ENCODE measurements around the gene APOD. TPM values are rescaled to one million over a fixed set of nuclear protein-coding genes. Genes with fewer than 3 reads are reported as not detected.

APOD gene
- total and polyA plus RNA-seq, 2 donors = 11.7 to 395 TPM

DNA sequence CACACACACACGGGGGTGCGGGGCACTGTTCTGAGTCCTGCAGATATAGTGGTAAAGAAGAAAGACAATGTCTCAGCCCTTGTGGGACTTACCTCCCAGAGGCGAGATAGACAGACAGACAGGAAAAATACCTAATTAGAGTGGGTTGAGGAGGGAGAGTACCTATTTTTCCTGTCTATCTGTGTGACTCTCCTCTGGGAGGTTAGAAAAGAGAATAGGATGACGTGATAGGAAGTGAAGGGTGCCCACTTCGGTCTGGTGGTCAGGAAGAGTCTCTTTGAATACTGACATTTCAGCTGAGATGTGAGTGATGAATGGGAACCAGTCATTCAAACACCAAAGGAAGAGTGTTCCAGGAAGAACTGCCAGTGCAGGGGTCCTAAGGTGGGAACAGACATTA is 4.1 kb upstream of the APOD start:
- no peak for DNase-seq (ENCODE audit: extremely low spot score)
- no peak overlapping the region for H3K27ac ChIP-seq (ENCODE audit: low read depth)

DNA sequence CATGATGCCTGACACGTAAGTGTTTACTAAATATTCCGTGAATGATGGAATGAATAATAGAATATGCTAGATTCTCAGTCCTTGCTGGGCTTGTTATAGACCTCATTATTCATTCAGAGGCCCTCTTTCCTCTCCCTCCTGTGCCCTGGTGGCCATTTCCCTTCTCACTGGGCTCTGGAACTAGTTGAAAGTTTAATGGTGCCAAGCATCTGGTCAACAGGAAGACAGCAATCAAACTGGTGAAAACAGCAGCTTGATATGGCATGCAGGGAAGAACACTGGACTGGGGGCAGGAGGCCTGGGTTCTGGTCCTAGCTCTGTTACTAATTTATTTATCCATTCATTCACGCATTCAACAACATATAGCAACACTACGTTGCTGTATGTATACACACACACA is 3.7 kb upstream of the APOD start:
- 81% methylated on average over 4 of the region's 4 CpGs for WGBS
- Histone ChIP-seq H3K27ac (ENCODE audit: low read depth) (no peak overlapping the region), H3K4me1 (ENCODE audit: insufficient read depth) (no peaks in the 10 kb centered on the region), H3K4me3 (ENCODE audit: low read depth, low read length) (no peak overlapping the region), H3K36me3 (ENCODE audit: insufficient read depth) (no peaks in the 10 kb centered on the region)
- no peak for DNase-seq (ENCODE audit: extremely low spot score)

More for the DNA sequence above, 4.1 kb upstream of the APOD start:
- H3K4me3 ChIP-seq (ENCODE audit: low read depth, low read length) = no peak overlapping the region
- 76% methylated on average over 5 of the region's 5 CpGs for WGBS
- no peaks in the 10 kb centered on the region for H3K36me3 ChIP-seq (ENCODE audit: insufficient read depth)
- H3K4me1 ChIP-seq (ENCODE audit: insufficient read depth) = no peaks in the 10 kb centered on the region

DNA sequence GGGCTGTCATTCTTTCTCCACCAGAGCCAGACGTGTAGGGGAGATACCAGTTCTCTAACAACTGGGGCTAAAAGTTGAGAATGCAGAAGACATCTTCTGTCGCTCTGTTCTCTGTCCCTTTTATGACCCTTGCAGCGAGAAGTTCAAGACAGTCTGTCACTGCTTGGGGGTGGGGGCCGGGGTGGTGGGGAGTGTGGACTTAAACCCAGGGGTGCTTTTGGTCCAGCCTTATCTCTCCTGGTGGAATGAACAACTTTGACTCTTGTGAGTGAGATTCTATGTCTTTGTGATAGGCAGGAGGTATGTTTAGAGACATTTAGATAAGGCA is 767 bp upstream of the APOD start:
- DNase-seq (ENCODE audit: extremely low spot score) = no peak
- Histone ChIP-seq H3K4me1 (ENCODE audit: insufficient read depth) (no peaks in the 10 kb centered on the region), H3K27ac (ENCODE audit: low read depth) (no peak overlapping the region), H3K4me3 (ENCODE audit: low read depth, low read length) (no peak overlapping the region), H3K36me3 (ENCODE audit: insufficient read depth) (no peaks in the 10 kb centered on the region)
- WGBS = 51% methylated on average over 4 of the region's 4 CpGs

DNA sequence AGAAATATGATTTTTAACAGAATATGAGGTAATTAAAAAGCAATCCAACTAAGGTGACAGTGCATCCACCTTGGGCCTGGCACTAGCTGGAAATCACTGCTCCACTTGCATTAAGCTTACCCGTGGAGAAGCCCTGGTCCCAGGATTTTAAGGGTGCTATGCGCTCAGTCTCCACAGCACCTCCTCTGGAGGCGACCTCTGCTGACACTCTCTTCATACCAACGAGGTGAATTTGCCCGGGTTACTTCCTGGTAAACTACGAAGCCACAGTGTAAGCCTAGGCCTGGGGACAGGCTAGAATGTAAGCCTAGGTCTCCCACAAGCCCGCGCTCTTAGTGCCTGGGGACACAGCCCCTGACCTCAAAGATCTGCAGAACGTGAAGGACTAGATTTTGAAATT is 793 bp downstream of the APOD start:
- Histone ChIP-seq H3K27ac (ENCODE audit: low read depth) (no peak overlapping the region), H3K4me1 (ENCODE audit: insufficient read depth) (no peaks in the 10 kb centered on the region), H3K4me3 (ENCODE audit: low read depth, low read length) (no peak overlapping the region), H3K36me3 (ENCODE audit: insufficient read depth) (no peaks in the 10 kb centered on the region)
- no peak for DNase-seq (ENCODE audit: extremely low spot score)
- 79% methylated on average over 9 of the region's 9 CpGs for WGBS

DNA sequence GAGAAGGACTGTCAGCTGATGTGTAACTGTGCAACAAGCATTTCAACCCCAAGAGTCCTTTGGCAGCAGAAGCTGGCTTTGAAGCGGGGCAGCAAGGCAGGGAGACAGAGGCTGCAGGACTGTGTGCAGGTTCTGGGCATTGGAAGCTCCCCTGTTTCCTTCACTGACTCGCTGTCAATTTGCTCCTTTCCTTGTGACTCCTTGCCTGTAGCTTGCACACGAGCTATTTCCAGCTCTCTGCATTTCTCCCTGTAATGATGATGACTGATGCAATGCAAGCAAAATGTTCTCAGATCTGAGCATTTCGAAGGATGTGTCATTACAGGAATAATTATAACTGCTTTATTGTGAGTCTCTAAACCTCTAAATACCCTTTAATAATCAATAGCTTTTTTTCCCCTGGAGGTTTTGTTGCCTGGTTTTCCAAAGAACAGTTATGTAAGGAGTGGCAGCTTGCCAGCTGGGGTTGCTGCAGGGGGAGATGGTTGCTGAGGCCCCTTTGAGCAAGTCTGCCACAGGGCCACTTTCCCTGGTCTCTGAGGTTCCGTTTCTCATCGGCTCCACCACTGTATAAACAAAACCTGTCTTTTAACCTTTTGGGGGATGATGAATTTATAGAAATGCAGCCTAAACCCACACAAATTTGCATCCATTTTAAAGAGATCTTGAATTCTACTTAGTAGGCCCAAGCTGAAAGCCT is 2.8 kb downstream of the APOD start:
- Histone ChIP-seq H3K27ac (ENCODE audit: low read depth) (no peak overlapping the region), H3K4me3 (ENCODE audit: low read depth, low read length) (no peak overlapping the region), H3K36me3 (ENCODE audit: insufficient read depth) (no peaks in the 10 kb centered on the region), H3K4me1 (ENCODE audit: insufficient read depth) (no peaks in the 10 kb centered on the region)
- 58% methylated on average over 6 of the region's 6 CpGs for WGBS
- DNase-seq (ENCODE audit: extremely low spot score) = no peak

DNA sequence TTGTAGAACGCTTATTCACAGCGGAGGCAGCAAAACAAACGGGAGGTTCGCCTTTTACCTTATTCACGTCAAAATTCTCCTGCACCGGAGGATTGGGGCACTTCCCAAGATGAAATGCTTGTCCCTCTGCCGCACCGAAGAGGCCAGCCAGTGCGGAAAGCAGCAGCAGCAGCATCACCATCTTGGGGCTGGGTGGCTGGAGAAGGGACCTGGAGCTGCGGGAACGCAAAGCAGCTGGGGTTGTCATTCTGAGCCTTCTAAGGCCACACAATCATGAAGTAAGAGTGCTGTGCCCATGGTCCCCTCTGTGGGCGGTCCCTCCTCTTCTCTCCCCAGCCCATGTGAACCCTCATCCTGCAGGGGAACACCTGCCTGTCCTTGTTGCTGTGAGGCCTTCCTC is 4.5 kb downstream of the APOD start:
- 92% methylated on average over 12 of the region's 12 CpGs for WGBS
- no peak for DNase-seq (ENCODE audit: extremely low spot score)
- no peak overlapping the region for H3K4me3 ChIP-seq (ENCODE audit: low read depth, low read length)

DNA sequence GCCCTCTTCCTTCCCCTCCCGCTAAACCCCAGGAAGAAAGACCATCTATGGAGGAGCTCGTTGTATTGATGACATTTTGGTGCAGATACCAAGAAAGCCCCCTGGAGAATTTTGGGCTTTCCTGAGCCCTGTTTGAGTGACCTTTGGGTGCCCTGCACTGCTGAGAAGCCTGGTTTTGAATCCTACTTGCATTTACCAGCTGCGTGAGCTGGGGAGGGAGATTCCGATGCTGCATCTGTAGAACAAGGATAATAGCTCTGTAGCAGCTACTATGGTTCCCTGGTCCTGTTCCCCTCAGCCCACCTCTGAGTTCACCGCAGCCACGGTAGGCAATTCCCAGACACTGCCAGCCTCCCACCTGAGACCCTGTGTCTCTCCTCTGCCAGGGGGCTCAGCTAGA is 5.2 kb downstream of the APOD start:
- no peak for DNase-seq (ENCODE audit: extremely low spot score)
- Histone ChIP-seq H3K4me1 (ENCODE audit: insufficient read depth) (no peaks in the 10 kb centered on the region), H3K27ac (ENCODE audit: low read depth) (no peak overlapping the region), H3K4me3 (ENCODE audit: low read depth, low read length) (no peak overlapping the region), H3K36me3 (ENCODE audit: insufficient read depth) (no peaks in the 10 kb centered on the region)
- 89% methylated on average over 6 of the region's 6 CpGs for WGBS

More for the DNA sequence above, 4.5 kb downstream of the APOD start:
- Histone ChIP-seq H3K27ac (ENCODE audit: low read depth) (no peak overlapping the region), H3K36me3 (ENCODE audit: insufficient read depth) (no peaks in the 10 kb centered on the region), H3K4me1 (ENCODE audit: insufficient read depth) (no peaks in the 10 kb centered on the region)

DNA sequence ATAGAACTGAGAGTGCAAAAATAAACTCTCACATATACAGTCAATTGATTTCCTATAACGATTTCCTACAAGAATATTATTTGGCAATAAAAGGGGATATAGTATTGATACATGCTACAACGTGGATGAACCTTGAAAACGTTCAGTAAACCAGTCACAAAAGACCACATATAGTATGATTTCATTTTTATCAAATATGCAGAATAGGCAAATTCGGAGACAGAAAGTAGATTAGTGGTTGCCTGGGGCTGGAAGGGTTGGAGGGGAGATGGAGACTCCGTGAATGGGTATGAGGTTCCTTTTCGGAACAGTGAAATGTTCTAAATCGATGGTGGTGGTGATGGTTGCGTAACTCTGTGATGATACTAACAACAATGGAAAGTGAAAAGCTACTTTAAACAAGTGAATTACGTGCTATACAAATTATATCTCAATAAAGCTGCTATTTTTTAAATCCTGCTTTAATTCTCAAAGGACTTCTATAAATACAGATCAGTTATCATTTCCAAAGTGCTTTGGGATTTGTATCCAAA is 6.0 kb downstream of the APOD start:
- no peaks in the 10 kb centered on the region for H3K36me3 ChIP-seq (ENCODE audit: insufficient read depth)
- H3K4me3 ChIP-seq (ENCODE audit: low read depth, low read length) = no peak overlapping the region
- H3K27ac ChIP-seq (ENCODE audit: low read depth) = no peak overlapping the region
- WGBS = 77% methylated on average over 9 of the region's 9 CpGs
- DNase-seq (ENCODE audit: extremely low spot score) = no peak
- H3K4me1 ChIP-seq (ENCODE audit: insufficient read depth) = no peaks in the 10 kb centered on the region

DNA sequence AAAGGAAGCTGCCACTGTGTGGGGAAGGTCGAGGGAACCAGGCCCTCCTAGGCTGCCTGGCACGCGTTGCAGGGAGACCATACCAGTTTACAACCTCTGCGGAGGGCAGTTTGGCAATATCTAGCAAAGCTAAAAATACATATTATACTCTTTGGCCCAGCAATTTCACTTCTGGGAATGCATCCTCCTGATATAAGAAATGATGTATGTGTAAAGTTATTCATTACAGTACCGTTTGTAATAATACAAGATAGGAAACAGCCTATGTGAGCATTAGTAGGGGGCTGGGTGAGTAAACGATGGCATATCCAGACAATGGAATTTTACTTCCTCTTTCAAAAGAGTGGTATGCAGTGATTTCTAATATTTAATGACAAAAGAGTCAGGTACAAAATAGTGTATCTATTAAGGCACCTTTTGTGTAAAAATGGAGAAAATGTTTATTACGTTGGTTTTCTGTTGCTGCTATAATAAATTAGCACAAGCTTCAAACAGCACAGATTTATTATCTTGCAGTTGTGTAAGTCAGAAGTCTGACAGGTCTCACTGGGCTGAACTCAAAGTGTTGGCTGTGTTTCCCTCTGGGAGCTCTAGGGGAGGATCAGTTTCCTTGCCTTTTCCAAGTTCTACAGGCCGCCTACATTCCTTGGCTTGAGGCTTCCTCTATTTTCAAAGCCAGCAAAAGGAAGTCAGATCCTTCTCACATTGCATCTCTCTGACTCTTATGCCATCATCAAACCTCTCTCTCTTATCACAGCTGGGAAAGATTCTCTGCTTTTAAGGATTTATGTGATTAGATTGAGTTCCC is 9.0 kb downstream of the APOD start:
- H3K36me3 ChIP-seq (ENCODE audit: insufficient read depth) = no peaks in the 10 kb centered on the region
- H3K4me3 ChIP-seq (ENCODE audit: low read depth, low read length) = no peak overlapping the region
- no peak overlapping the region for H3K27ac ChIP-seq (ENCODE audit: low read depth)
- 80% methylated on average over 8 of the region's 8 CpGs for WGBS
- DNase-seq (ENCODE audit: extremely low spot score) = no peak
- H3K4me1 ChIP-seq (ENCODE audit: insufficient read depth) = no peaks in the 10 kb centered on the region

DNA sequence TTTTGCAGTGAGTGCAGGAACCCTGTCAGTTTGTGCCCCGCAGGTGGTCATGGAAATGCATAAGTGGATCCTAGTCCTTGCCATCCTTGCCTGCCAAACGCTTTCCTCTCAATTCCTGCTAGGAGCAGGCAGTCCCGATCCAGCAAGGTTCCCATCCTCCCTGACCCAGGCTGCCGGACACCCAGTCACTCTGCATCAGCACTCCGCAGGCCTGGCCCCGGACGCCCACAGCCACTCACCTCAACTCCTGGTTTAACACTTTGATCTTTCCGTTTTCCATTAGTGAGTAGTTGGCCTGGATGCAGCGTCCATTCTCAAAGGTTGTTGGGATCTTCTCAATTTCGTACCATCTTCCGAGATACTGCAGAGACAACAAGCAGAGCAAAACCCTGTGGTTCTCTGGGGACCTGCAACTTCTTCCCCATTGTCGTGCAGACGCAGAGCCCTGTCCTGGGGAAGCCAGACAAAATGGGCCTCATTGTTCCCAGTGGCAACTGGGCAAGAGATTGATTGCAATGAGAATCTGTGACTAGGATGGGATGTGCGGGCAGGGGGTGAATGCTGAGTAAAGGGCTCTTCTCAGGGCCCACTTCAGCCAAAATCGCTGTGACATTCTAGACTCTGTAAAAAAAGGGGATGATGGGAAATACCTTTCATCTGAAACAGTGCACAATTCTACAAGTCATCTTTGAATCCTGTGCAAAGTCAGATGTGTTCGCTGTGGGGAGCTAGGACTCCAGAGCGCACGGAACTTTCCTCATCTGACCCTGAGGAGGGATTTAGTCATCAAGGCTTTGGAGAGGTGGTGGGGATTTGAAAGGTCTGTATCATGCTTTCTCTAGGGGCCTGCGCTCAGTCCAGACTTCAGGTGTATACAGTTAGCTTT is 9.9 kb downstream of the APOD start:
- Histone ChIP-seq H3K4me3 (ENCODE audit: low read depth, low read length) (no peak overlapping the region), H3K36me3 (ENCODE audit: insufficient read depth) (no peaks in the 10 kb centered on the region), H3K27ac (ENCODE audit: low read depth) (no peak overlapping the region), H3K4me1 (ENCODE audit: insufficient read depth) (no peaks in the 10 kb centered on the region)
- DNase-seq (ENCODE audit: extremely low spot score) = no peak
- WGBS = 94% methylated on average over 19 of the region's 19 CpGs

DNA sequence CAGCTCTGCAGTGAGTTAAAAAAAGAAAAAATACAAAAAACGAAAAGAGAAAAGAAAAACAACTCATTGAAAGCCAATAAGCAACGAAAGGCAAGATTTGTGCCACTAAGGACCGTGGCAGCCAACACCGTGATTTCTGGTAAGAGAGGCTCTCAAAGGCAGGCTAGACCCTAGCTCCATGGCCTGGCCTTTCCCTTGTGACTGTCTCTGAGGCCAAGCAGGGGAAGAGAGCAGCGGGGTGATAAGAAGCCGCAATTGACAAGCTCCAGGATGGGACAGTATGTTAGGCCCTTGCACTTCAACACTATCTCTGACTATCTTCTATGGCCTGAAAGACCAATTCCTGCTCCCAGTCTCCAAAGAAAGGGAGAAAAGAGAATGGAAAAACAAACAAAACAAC is 12.4 kb downstream of the APOD start:
- Histone ChIP-seq H3K27ac (ENCODE audit: low read depth) (no peak overlapping the region), H3K4me3 (ENCODE audit: low read depth, low read length) (no peak overlapping the region), H3K36me3 (ENCODE audit: insufficient read depth) (no peaks in the 10 kb centered on the region), H3K4me1 (ENCODE audit: insufficient read depth) (no peaks in the 10 kb centered on the region)
- WGBS = 76% methylated on average over 6 of the region's 6 CpGs
- DNase-seq (ENCODE audit: extremely low spot score) = no peak

DNA sequence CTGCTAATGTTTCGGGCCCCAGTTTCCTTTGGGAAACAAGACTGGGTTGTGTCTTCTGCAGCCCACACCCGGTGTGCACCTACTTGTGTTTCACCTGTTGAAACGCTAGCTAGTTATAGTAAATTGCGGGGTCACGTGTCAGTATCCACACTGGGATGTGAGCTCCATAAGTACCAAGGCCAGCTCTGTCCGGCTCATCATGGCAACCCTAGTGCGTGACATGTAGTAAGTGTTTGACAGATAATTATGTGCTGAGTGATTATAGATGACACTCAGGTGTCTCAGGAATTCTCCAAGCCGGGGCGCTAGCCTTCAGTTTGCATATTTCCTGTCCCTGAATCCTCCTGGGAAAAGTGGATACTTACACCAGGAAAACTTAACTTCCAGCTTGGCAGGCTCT is 12.8 kb downstream of the APOD start:
- WGBS = 75% methylated on average over 9 of the region's 9 CpGs
- H3K27ac ChIP-seq (ENCODE audit: low read depth) = no peak overlapping the region
- no peaks in the 10 kb centered on the region for H3K4me1 ChIP-seq (ENCODE audit: insufficient read depth)
- H3K4me3 ChIP-seq (ENCODE audit: low read depth, low read length) = no peak overlapping the region
- H3K36me3 ChIP-seq (ENCODE audit: insufficient read depth) = no peaks in the 10 kb centered on the region
- DNase-seq (ENCODE audit: extremely low spot score) = no peak

DNA sequence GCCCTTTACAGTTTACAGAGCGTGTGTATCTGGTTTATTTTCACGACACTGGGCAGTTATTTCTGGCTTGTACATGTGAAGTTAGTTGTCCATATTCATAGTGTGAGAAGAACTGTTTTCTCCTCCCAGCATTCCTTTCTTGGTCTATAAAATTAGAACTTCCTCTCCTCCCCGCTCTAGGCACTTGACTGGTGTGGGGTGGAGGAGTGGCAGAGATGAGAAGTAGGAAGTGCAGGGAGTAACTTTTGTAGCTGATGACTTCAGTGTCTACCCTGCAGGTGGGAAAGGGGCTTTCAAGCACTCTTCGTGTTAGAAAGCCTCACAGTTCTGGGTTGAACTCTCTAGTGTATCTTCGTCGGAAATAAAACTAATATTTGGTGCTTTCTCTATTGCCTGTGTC is 13.4 kb downstream of the APOD start:
- H3K27ac ChIP-seq (ENCODE audit: low read depth) = no peak overlapping the region
- H3K36me3 ChIP-seq (ENCODE audit: insufficient read depth) = no peaks in the 10 kb centered on the region
- no peaks in the 10 kb centered on the region for H3K4me1 ChIP-seq (ENCODE audit: insufficient read depth)
- 72% methylated on average over 6 of the region's 6 CpGs for WGBS
- no peak for DNase-seq (ENCODE audit: extremely low spot score)
- H3K4me3 ChIP-seq (ENCODE audit: low read depth, low read length) = no peak overlapping the region

Measured in urinary bladder (tissue), 4 donors.